ENCODE measurements around the gene SYCE3.
A peak's percentile ranks its signal among the peaks of the same experiment; 100 is the strongest.

The SYCE3 gene

DNA sequence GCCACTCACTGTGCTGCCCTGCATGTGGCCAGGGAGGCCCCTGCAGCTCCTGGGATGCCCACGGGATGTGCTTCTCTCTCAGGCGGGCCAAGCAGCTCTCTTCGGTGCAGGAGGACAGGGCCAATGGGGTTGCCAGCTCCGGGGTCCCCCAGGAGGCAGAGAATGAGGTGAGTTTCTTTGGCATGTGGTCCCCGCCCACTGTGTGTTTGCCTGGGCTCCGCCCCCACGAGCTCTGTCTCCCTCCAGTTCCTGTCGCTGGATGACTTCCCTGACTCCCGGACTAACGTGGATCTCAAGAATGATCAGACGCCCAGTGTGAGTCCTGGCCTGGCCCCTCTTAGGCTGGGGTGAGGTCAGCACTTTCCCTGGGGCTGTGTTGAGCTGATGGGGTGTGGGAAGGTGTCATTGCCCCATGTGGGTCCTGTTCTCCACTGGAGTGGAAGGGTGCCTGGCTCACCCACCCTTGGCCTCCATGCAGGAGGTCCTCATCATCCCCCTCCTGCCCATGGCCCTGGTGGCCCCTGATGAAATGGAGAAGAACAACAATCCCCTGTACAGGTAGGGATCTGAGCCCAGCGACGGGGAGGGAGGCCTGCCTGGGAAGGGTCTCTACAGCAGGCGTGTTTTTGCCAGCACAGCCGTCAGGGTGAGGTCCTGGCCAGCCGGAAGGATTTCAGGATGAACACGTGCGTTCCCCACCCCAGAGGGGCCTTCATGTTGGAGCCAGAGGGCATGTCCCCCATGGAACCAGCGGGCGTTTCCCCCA, 45.0 kb downstream of the SYCE3 start:
- DNase-seq: no peak

GRCh38 chr22:50516891-50517290, 45.8 kb downstream of the SYCE3 start:
- no peak for DNase-seq

GRCh38 chr22:50516068-50516467, 46.7 kb downstream of the SYCE3 start:
- DNase-seq: no peak

DNA sequence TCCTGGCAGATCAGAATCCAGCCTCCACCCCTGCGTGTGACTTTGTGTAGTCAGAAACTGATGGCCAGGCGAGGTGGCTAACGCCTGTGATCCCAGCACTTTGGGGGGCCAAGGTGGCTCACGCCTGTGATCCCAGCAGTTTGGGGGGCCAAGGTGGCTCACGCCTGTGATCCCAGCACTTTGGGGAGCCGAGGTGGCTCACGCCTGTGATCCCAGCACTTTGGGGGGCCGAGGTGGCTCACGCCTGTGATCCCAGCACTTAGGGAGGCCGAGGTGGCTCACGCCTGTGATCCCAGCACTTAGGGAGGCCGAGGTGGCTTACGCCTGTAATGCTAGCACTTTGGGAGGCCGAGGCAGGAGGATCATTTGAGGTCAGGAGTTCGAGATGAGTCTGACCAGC, 49.5 kb downstream of the SYCE3 start:
- no peak for DNase-seq

DNA sequence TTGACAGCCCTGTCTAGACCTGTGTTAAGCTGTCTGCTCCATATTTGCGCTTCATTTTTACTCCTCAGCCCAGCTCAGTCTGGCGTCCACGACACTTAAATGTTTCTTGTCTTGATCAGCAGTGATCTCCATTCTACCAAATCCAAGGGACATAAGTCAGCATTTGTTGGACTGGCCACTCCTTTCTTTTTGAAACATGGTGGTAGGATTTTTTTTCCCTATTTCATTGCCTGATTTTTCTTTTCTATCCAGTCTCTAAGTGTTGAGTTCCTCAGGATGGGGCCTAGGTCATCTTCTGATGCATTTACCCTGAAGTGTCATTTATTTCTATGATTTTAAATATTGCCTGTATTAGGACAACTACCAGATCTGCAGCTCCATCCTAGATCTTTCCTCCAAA, 53.8 kb downstream of the SYCE3 start:
- DNase-seq: no peak

GRCh38 chr22:50507991-50508884, 54.5 kb downstream of the SYCE3 start, which contains the start of gene NCAPH2:
Gene NCAPH2, plus strand, starts transcription at chr22:50508224. Its CDS starts 114 bp downstream, at chr22:50508338.
- DNase-seq: peak; percentile 73

GRCh38 chr22:50507421-50507990, 55.2 kb downstream of the SYCE3 start, which contains the start of gene LMF2:
Gene LMF2, minus strand, starts transcription at chr22:50507702. Its CDS starts 27 bp downstream, at chr22:50507675.
- peak; percentile 71 for DNase-seq

GRCh38 chr22:50506611-50507420, 55.9 kb downstream of the SYCE3 start:
- no peak for DNase-seq

- DNase-seq: no peak
Observed at GRCh38 chr22:50505776-50506610, 56.7 kb downstream of the SYCE3 start.

DNA sequence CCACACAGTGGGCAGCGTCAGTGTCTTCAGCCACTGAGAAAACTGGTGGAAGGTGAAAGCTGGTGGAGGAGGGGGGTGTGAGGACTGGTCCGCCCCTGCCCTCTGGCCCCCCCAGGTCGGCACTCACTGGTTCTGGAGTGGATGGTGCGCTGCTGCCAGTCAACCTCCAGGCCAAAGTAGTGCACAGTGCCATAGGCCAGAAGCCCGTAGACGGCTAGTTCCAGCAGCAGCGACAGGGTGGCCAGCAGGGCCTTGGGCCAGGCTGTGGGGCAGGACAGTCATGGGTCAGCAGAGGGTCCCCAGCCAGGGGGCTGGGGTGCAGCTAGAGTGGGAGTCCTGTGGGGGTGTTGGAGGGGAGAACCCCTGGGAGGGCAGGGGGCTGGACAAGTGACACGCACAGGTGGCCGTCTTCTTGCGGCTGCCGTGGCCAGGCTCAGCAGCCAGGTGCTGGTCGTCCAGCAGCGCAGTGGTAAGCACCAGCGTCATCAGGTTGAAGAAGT, 57.4 kb downstream of the SYCE3 start:
- DNase-seq: no peak

GRCh38 chr22:50504369-50505211, 58.1 kb downstream of the SYCE3 start:
- DNase-seq: no peak

- no peak for DNase-seq
Observed at GRCh38 chr22:50503475-50504145, 59.1 kb downstream of the SYCE3 start.

GRCh38 chr22:50502628-50503474, 59.9 kb downstream of the SYCE3 start:
- no peak for DNase-seq

GRCh38 chr22:50502096-50502495, 60.6 kb downstream of the SYCE3 start:
- DNase-seq: no peak
